GM12801 (cell line): ENCODE measurements around the gene SEMA4A.

Experiments
- CTCF ChIP-seq: IDR thresholded peaks from one replicate; pipeline ENCODE4 v1.5.1; 2011; ENCODE audit warnings: control low read depth; ENCODE audit not compliant: insufficient read length; ENCODE audit errors: extremely low read depth

SEMA4A gene

DNA sequence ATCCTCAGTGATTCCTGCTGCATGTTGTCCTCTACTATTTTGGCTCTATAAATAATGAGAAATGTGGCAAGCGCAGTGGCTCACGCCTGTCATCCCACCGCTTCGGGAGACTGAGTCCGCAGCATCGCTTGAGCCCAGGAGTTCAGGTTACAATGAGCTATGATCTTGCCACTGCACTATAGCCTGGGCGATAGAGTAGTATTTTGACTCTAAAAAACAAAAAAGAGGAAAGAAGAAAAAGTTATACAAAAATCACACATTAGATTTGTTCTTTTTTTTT lies 39.8 kb downstream of the SEMA4A start:
- TF ChIP-seq CTCF = no peak

DNA sequence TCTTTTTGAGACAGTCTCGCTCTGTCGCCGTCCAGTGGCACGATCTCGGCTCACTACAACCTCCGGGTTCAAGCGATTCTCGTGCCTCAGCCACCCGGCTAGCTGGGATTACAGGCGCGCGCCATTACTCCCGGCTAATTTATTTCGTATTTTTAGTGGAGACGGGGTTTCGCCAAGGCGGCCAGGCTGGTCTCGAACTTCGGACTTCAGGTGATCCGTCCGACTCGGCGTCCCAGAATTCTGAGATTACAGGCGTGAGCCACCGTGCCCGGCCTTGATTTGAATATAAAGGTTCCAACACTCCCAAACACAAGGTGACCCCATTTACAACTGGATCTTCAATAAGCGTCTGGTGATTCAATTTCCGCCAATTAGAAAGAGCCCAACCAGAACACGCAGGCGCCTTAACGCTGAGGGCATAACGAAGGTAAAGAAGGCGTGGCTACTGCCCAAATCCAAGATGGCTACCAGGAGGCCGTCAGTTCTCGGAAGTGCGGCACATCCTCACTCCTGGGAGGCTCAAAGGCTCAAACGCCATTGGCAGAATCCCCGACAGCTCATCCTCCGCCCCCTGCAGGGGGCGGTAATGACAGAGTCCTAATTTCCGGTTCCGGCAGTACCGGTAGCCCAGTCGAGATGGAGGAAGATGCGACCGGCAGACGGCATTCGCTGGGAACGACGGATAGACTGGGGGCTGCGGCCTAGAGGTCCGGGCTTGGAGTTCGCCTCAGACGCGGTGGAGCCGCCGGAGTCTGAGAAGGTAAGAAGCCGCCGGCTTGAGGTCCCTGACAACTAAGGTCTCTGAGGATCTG lies 40.3 kb downstream of the SEMA4A start, which contains the start of gene SLC25A44:
SLC25A44 (plus strand) TSS at position 617 of the 812 bp plus-strand sequence. CDS start 5,744 bp downstream, outside the sequence.
- no peak for TF ChIP-seq CTCF

GRCh38 chr1:156194300-156194652 lies 40.9 kb downstream of the SEMA4A start:
- TF ChIP-seq CTCF = no peak

DNA sequence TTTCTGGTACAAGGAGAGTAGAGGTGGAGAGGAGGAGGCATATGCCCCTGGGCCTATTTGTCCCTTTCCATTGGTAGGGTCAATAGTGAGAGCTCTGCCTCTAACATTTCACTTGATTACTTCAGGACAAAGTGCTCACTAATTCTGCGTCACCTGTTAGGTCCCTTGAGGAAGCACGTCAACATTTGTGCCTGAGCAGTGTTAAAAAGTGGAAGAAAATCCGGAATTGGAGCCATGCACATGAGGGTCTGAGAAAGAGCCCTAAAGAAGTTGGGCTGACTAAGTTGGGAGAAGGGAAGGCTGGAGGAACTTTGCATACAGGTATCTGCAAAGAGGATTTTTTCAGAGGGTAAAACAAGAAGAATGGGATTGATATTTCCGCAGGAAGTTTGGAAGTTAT lies 42.5 kb downstream of the SEMA4A start:
- no peak for TF ChIP-seq CTCF

DNA sequence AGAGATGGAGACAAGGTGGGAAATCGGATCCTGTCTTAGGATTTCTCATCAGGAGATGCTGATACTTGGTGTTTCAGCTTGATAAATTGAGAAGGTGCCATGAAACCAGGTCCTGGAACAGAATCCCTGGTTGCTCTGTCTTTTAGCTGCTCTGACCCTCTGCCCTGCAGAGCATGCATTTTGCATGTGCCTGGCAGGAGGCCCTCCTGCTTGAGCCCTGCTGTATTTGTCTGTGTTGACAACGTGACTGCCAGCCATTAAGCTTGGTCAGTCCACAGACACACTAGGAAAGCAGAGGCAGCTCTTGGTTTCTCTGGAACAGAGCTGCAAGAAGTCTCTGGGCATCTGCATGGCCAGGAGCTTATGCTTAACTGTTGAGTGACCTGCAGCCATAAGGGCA lies 43.1 kb downstream of the SEMA4A start:
- no peak for TF ChIP-seq CTCF

GRCh38 chr1:156198831-156199349 lies 45.5 kb downstream of the SEMA4A start:
- no peak for TF ChIP-seq CTCF

DNA sequence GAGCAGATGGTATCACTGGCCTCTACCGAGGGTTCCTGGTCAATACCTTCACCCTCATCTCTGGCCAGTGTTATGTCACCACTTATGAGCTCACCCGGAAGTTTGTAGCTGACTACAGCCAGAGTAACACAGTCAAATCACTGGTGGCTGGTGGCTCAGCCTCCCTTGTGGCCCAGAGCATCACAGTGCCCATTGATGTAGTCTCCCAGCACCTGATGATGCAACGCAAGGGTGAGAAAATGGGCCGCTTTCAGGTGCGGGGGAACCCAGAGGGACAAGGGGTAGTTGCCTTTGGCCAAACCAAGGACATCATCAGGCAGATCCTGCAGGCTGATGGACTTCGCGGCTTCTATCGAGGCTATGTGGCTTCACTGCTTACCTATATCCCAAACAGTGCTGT lies 46.7 kb downstream of the SEMA4A start:
- no peak for TF ChIP-seq CTCF

- no peak for TF ChIP-seq CTCF
Observed at GRCh38 chr1:156203331-156203730, 49.9 kb downstream of the SEMA4A start.
